ENCODE results near the gene GLYR1.

- no peak for TF ChIP-seq ZNF433 (tag by site-specific recombination; IDR thresholded peaks at IDR 0.05; ENCODE audit: low read depth)
- TF ChIP-seq REST (tag by site-specific recombination; IDR thresholded peaks at IDR 0.05), result no peak
- TF ChIP-seq KLF10 (tag by site-specific recombination; IDR thresholded peaks at IDR 0.05), result no peak
Observed at GRCh38 chr16:4882633-4883285, 35.7 kb upstream of the GLYR1 start.
